ENCODE results near the gene CES4A.
"Not testable (repeated sequence)": the region's sequence is repeated elsewhere in the genome, so short reads cannot be mapped to it uniquely, and the experiment has no call there.

CES4A gene

GRCh38 chr16:66991545-66992077 lies 3.2 kb downstream of the CES4A start:
- DNase-seq (ENCODE audit: low read depth) = no peak

- not testable (repeated sequence) for DNase-seq (ENCODE audit: low read depth)
Measured at GRCh38 chr16:66993558-66993957, 5.2 kb downstream of the CES4A start.

- no peak for DNase-seq (ENCODE audit: low read depth)
Measured at GRCh38 chr16:66996324-66996982, 8.1 kb downstream of the CES4A start.

DNA sequence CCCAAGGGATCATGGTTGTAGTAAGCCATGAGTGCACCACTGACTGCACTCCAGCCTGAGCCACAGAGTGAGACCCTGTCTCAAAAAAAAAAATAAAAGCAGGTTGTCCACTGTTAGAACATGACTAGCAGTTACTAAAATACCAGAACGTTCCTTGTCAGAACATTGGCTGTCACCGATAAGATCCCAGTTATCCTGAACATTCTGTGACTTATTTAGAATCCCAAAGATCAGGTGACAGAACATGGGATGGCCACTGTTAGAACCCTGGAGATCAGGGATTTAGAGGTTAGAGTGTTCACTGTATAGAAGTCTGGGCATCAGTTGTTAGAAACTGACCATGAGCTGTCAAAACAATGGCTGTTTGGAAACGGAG lies 8.6 kb downstream of the CES4A start:
- DNase-seq (ENCODE audit: low read depth) = no peak

GRCh38 chr16:67000384-67001351 lies 12.3 kb downstream of the CES4A start:
- peak; percentile 20 for DNase-seq (ENCODE audit: low read depth)

- DNase-seq (ENCODE audit: low read depth) = no peak
Measured at GRCh38 chr16:67001726-67002125, 13.3 kb downstream of the CES4A start.

GRCh38 chr16:67006930-67007658 lies 18.7 kb downstream of the CES4A start:
- no peak for DNase-seq (ENCODE audit: low read depth)

GRCh38 chr16:67009158-67009557 lies 20.8 kb downstream of the CES4A start:
- no peak for DNase-seq (ENCODE audit: low read depth)

- no peak for DNase-seq (ENCODE audit: low read depth)
Measured at GRCh38 chr16:67011274-67011673, 22.9 kb downstream of the CES4A start.

DNA sequence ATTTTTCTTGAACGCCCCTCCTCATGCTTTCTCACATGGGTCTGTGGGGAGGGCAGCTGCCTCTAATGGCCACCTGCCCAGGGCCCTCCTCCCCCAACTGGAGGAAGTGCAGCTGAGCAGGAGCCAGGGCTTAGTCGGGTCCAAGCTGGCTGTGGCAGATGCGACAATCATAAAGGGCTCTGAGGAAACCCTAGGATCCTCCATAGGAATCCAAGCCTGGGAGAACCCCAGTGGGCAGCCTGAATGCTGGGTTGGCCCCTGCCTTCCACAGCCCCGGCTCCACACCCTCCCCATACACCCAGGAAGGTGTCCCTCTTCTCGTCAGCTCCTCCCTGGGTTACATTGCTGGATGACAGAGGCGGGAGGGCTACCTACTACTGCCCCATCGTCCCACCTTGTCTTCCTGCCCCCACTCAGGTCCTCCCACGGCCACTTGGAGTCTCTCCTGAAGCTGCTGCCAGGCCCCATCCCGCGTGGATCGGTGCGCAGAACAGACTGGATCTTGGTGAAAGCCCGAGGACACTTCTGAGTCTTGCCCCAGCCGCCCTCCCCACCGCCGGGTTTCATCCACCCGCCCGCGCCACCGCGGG lies 24.9 kb downstream of the CES4A start:
- DNase-seq (ENCODE audit: low read depth) = no peak

GRCh38 chr16:67013823-67014633 lies 25.6 kb downstream of the CES4A start:
- peak; percentile 29 for DNase-seq (ENCODE audit: low read depth)

DNA sequence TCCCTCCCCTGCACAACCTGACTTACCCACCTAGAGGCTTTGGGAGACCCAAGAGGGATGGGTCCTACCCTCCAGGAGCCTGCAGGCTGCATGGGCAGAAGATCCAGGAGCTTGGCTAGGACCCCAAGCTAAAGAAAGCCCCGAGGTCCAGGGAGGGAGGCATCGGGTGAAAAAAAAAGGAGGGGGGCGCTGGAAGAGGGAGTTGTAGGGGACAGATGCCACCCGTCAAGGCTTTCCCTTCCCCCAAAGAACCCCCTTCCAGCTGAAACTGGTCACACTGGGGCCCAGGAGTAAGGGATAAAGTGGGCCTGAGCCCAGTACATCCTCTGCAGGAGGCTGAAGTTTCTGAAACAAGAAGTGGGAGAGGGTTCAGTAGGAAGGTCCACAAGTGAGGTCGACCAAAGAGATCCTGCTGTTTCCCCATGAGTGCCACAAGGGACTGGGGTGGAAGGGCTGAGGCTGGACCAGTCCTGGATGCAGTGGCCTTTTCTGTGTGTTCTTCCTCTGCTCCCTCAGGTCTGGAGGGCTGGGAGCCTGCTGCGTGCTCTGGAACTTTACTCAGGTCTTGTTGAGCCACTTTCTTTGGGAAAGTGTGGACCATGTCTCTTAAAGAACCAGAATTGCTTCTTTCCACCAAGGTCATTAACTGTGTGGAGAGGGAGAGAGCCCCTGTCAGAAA lies 26.4 kb downstream of the CES4A start:
- DNase-seq (ENCODE audit: low read depth) = no peak

GRCh38 chr16:67015313-67015731 lies 26.9 kb downstream of the CES4A start:
- DNase-seq (ENCODE audit: low read depth) = no peak

GRCh38 chr16:67016143-67016542 lies 27.8 kb downstream of the CES4A start:
- DNase-seq (ENCODE audit: low read depth) = no peak

GRCh38 chr16:67016681-67017420 lies 28.5 kb downstream of the CES4A start:
- DNase-seq (ENCODE audit: low read depth) = no peak

- DNase-seq (ENCODE audit: low read depth) = no peak
Measured at GRCh38 chr16:67017421-67017750, 29.0 kb downstream of the CES4A start.

GRCh38 chr16:67017810-67018488 lies 29.6 kb downstream of the CES4A start:
- peak; percentile 60 for DNase-seq (ENCODE audit: low read depth)

GRCh38 chr16:67019171-67019570 lies 30.8 kb downstream of the CES4A start:
- DNase-seq (ENCODE audit: low read depth) = no peak

GRCh38 chr16:67021321-67021720 lies 32.9 kb downstream of the CES4A start:
- DNase-seq (ENCODE audit: low read depth) = no peak
